ENCODE measurements around the gene GNAQ. TPM values are rescaled to one million over a fixed set of nuclear protein-coding genes. Genes with fewer than 3 reads are reported as not detected.

GNAQ gene
- total RNA-seq, 1 experiment from 2014 or later = 28.7 TPM

- no peak overlapping the region for H3K9ac ChIP-seq (ENCODE audit: low read length)
- ChIA-PET RAD21 (ENCODE audit: low non-redundant PET in 1 of 2, low total read pairs in 2 of 2, uncharacterized antibody in 2 of 2, unreplicated experiment in 2 of 2) (no interaction called here), CTCF (no interaction called here), POLR2A (no interaction called here)
- DNase-seq (ENCODE audit: low read depth, low spot score) (no peak), ATAC-seq (no peak)
- H3K9me2 ChIP-seq (ENCODE audit: insufficient read depth) = no peaks in the 10 kb centered on the region
- H3K27ac ChIP-seq (ENCODE audit: low read depth, low read length) = no peak overlapping the region
- H3K79me2 ChIP-seq (ENCODE audit: insufficient read depth, low read length) = no peaks in the 10 kb centered on the region
- intact Hi-C loops (cut with micrococcal nuclease) = no loop called here
- TF ChIP-seq SRF (IDR thresholded peaks at IDR 0.05; ENCODE audit: low read depth) (no peak), RAD21 (IDR thresholded peaks at IDR 0.05; ENCODE audit: low read depth) (no peak), ZBTB33 (IDR thresholded peaks at IDR 0.05; ENCODE audit: extremely low read depth, insufficient replicate concordance, low read length) (no peak), JUND (IDR thresholded peaks at IDR 0.05) (no peak), POLR2A (IDR thresholded peaks at IDR 0.05; ENCODE audit: borderline replicate concordance, extremely low read depth, insufficient read depth, insufficient read length) (no peak), SP1 (IDR thresholded peaks at IDR 0.05; ENCODE audit: low read depth) (no peak), EGR1 (IDR thresholded peaks at IDR 0.05; ENCODE audit: low read depth) (no peak), YY1 (IDR thresholded peaks at IDR 0.05; ENCODE audit: extremely low read depth, insufficient replicate concordance, low read depth, low read length) (no peak), MAX (IDR thresholded peaks at IDR 0.05) (no peak)
- TF ChIP-seq, protein P1, sequence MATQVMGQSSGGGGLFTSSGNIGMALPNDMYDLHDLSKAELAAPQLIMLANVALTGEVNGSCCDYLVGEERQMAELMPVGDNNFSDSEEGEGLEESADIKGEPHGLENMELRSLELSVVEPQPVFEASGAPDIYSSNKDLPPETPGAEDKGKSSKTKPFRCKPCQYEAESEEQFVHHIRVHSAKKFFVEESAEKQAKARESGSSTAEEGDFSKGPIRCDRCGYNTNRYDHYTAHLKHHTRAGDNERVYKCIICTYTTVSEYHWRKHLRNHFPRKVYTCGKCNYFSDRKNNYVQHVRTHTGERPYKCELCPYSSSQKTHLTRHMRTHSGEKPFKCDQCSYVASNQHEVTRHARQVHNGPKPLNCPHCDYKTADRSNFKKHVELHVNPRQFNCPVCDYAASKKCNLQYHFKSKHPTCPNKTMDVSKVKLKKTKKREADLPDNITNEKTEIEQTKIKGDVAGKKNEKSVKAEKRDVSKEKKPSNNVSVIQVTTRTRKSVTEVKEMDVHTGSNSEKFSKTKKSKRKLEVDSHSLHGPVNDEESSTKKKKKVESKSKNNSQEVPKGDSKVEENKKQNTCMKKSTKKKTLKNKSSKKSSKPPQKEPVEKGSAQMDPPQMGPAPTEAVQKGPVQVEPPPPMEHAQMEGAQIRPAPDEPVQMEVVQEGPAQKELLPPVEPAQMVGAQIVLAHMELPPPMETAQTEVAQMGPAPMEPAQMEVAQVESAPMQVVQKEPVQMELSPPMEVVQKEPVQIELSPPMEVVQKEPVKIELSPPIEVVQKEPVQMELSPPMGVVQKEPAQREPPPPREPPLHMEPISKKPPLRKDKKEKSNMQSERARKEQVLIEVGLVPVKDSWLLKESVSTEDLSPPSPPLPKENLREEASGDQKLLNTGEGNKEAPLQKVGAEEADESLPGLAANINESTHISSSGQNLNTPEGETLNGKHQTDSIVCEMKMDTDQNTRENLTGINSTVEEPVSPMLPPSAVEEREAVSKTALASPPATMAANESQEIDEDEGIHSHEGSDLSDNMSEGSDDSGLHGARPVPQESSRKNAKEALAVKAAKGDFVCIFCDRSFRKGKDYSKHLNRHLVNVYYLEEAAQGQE (IDR thresholded peaks at IDR 0.05; ENCODE audit: low read depth) = no peak
- TF ChIP-seq, protein P2, sequence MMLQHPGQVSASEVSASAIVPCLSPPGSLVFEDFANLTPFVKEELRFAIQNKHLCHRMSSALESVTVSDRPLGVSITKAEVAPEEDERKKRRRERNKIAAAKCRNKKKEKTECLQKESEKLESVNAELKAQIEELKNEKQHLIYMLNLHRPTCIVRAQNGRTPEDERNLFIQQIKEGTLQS (IDR thresholded peaks at IDR 0.05) = no peak
- no peak overlapping the region for H2AFZ ChIP-seq (ENCODE audit: low read depth, low read length, poor library complexity, severe bottlenecking)
- H3K4me1 ChIP-seq (ENCODE audit: control insufficient read depth in 1 of 2, insufficient read depth in 2 of 2, low read length in 2 of 2) = no peaks in the 10 kb centered on the region
- no peak overlapping the region for H3K4me2 ChIP-seq (ENCODE audit: low read length)
- no TSS peak for BruUV-seq (replicated peaks)
- H3K4me3 ChIP-seq (replicated peaks in 1 of 2; ENCODE audit: low read depth in 1 of 2, low read length in 2 of 2) = no peak overlapping the region
- H3K27me3 ChIP-seq (ENCODE audit: insufficient read depth, low read length) = no peaks in the 10 kb centered on the region
- no peaks in the 10 kb centered on the region for H4K20me1 ChIP-seq (ENCODE audit: insufficient read depth)
- H3K9me3 ChIP-seq (ENCODE audit: control insufficient read depth in 1 of 2, insufficient read depth in 1 of 2, low read depth in 1 of 2, low read length in 2 of 2) = no peaks in the 10 kb centered on the region
- no peaks in the 10 kb centered on the region for H3K36me3 ChIP-seq (ENCODE audit: control insufficient read depth in 1 of 2, insufficient read depth in 2 of 2, low read length in 2 of 2)
Measured at GRCh38 chr9:77679088-77679487, 352.5 kb downstream of the GNAQ start.
